Trophoblast cell (in vitro differentiated cells and primary cell): ENCODE data around the gene UQCRQ.
A peak's percentile ranks its signal among the peaks of the same experiment; 100 is the strongest.

Experiments
- DNase-seq, 2 donors: peaks; one replicate each; pipeline ENCODE4 v3.0.0-alpha.2; 2016
- H2AFZ ChIP-seq: 2 replicates; pipeline ENCODE4 v1.6.1; 2013; ENCODE audit warnings: low read length, moderate library complexity, mild to moderate bottlenecking; ENCODE audit not compliant: insufficient read depth, poor library complexity
- H2AK5ac ChIP-seq: 2 replicates; pipeline ENCODE4 v1.6.1; 2013; ENCODE audit warnings: mild to moderate bottlenecking, low read length
- H2BK120ac ChIP-seq: 2 replicates; pipeline ENCODE4 v1.6.1; 2013; ENCODE audit warnings: low read length, mild to moderate bottlenecking, moderate library complexity; ENCODE audit not compliant: insufficient read depth, poor library complexity
- H2BK12ac ChIP-seq: 2 replicates; pipeline ENCODE4 v1.6.1; 2013; ENCODE audit warnings: mild to moderate bottlenecking, low read length, moderate library complexity
- H2BK5ac ChIP-seq: 2 replicates; pipeline ENCODE4 v1.6.1; 2013; ENCODE audit warnings: low read length, low read depth, moderate library complexity, mild to moderate bottlenecking; ENCODE audit not compliant: poor library complexity
- H3K14ac ChIP-seq: 2 replicates; pipeline ENCODE4 v1.6.1; 2013; ENCODE audit warnings: mild to moderate bottlenecking, low read length
- H3K18ac ChIP-seq: 2 replicates; pipeline ENCODE4 v1.6.1; 2013; ENCODE audit warnings: mild to moderate bottlenecking, low read length
- H3K23ac ChIP-seq: 2 replicates; pipeline ENCODE4 v1.6.1; 2013; ENCODE audit warnings: low read length
- H3K27ac ChIP-seq: 2 replicates; pipeline ENCODE4 v1.5.1; 2013; ENCODE audit warnings: low read depth, mild to moderate bottlenecking, inconsistent platforms, low read length, moderate library complexity
- H3K27me3 ChIP-seq: 2 replicates; pipeline ENCODE4 v1.6.1; 2013; ENCODE audit warnings: inconsistent platforms, mild to moderate bottlenecking, low read length, moderate library complexity; ENCODE audit not compliant: insufficient read depth
- H3K36me3 ChIP-seq, 2 experiments: 1 replicate in 1 of 2; 2 replicates in 1 of 2; pipeline ENCODE4 v1.6.1; 2013; ENCODE audit warnings: low read length in 2 of 2, mild to moderate bottlenecking in 2 of 2, moderate library complexity in 1 of 2; ENCODE audit not compliant: insufficient read depth in 2 of 2, control insufficient read depth in 1 of 2
- H3K4ac ChIP-seq: 2 replicates; pipeline ENCODE4 v1.6.1; 2013; ENCODE audit warnings: low read depth, mild to moderate bottlenecking, low read length, moderate library complexity
- H3K4me1 ChIP-seq, 2 experiments: 1 replicate in 1 of 2; 2 replicates in 1 of 2; pipeline ENCODE4 v1.6.1; 2013; ENCODE audit warnings: low read length in 2 of 2, mild to moderate bottlenecking in 2 of 2, moderate library complexity in 1 of 2; ENCODE audit not compliant: insufficient read depth in 2 of 2, control insufficient read depth in 1 of 2
- H3K4me2 ChIP-seq: 2 replicates; pipeline ENCODE4 v1.6.1; 2013; ENCODE audit warnings: inconsistent platforms, mild to moderate bottlenecking, low read length, moderate library complexity
- H3K4me3 ChIP-seq: 2 replicates; pipeline ENCODE4 v1.5.1; 2013; ENCODE audit warnings: mild to moderate bottlenecking, low read depth, low read length, inconsistent platforms
- H3K79me1 ChIP-seq: one replicate; pipeline ENCODE4 v1.6.1; 2013; ENCODE audit warnings: low read length
- H3K79me2 ChIP-seq: 2 replicates; pipeline ENCODE4 v1.6.1; 2013; ENCODE audit warnings: low read length, mild to moderate bottlenecking; ENCODE audit not compliant: control insufficient read depth, insufficient read depth, poor library complexity
- H3K9ac ChIP-seq: 2 replicates; pipeline ENCODE4 v1.6.1; 2013; ENCODE audit warnings: mild to moderate bottlenecking, low read length
- H3K9me3 ChIP-seq: 2 replicates; pipeline ENCODE4 v1.6.1; 2013; ENCODE audit warnings: low read depth, mild to moderate bottlenecking, control low read depth, inconsistent platforms, low read length; ENCODE audit not compliant: insufficient read depth
- H4K12ac ChIP-seq: 2 replicates; pipeline ENCODE4 v1.6.1; 2013; ENCODE audit warnings: low read depth, mild to moderate bottlenecking, low read length, moderate library complexity
- H4K8ac ChIP-seq: 2 replicates; pipeline ENCODE4 v1.6.1; 2013; ENCODE audit warnings: low read depth, mild to moderate bottlenecking, low read length, moderate library complexity
- H4K91ac ChIP-seq: one replicate; pipeline ENCODE4 v1.6.1; 2013; ENCODE audit warnings: low read depth, mild to moderate bottlenecking, low read length, moderate library complexity
- WGBS: extraction: QIAGEN DNeasy Blood & Tissue Kit; methylation state at CpG from one replicate; pipeline ENCODE4 v1.1.7; 2013; ENCODE audit warnings: missing lambda C conversion rate; ENCODE audit not compliant: insufficient read length, insufficient coverage; ENCODE audit errors: extremely low coverage; 5-methylcytosine and 5-hydroxymethylcytosine counted together

Gene UQCRQ

GRCh38 chr5:132837868-132838267 is 28.6 kb upstream of the UQCRQ start:
- Histone ChIP-seq H3K14ac (no peak overlapping the region), H3K27me3 (no peaks in the 10 kb centered on the region), H3K4me3 (no peak overlapping the region), H3K79me1 (no peaks in the 10 kb centered on the region), H2AFZ (peak overlapping the region; percentile 32), H4K91ac (no peak overlapping the region), H3K4ac (no peak overlapping the region), H4K8ac (no peak overlapping the region), H3K18ac (no peak overlapping the region), H3K4me1 (peaks cover 0 to 5% of the 10 kb centered on the region in 2 experiments), H2AK5ac (no peak overlapping the region), H2BK12ac (no peak overlapping the region), H2BK120ac (no peak overlapping the region), H3K36me3 (no peaks in the 10 kb centered on the region), H4K12ac (no peak overlapping the region), H3K4me2 (no peak overlapping the region), H3K23ac (no peak overlapping the region), H3K9ac (no peak overlapping the region), H3K79me2 (no peaks in the 10 kb centered on the region), H3K9me3 (no peaks in the 10 kb centered on the region), H3K27ac (no peak overlapping the region), H2BK5ac (no peak overlapping the region)
- WGBS: no CpG with 5 or more reads among the region's 2 CpGs
- DNase-seq: no peak

DNA sequence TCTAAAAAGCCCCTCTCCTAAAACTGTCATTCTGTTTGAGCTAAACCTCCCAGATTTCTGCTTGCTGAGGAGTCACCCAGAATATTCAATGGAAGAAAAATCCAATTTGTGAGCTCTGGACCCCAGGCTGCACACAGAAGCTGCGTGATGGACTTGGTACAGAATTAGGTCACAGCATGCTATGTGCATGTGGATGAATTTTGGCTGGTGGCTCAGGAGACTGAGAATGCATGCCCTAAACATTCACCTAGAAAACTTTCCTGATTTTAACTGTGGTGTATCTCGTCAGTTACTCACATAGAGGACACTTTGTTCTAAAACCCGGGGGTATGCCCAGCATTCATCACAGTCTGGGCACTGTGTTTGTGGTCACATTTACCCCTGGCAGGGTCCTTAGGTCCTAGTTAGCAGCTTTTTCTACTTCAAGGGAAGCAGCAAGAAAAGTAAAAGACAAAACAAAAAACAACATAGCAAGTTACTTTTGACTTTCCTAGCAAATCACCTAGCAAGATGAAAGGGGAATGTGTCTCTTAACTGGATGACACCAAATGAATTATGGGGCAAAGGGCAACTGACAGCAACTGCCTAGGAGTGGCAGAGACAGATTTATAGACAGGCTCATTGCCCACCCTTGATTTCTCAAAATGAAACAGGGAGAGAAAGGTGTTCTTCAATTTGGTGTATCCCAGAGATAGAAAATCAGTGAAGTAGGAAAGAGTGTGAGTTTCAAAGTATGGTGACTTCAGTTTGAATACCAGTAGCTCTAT is 27.7 kb upstream of the UQCRQ start:
- no peak overlapping the region for H3K27ac ChIP-seq
- no peak overlapping the region for H4K12ac ChIP-seq
- H3K4me3 ChIP-seq: no peak overlapping the region
- no peak overlapping the region for H4K8ac ChIP-seq
- no peak overlapping the region for H2BK12ac ChIP-seq
- no peaks in the 10 kb centered on the region for H3K27me3 ChIP-seq
- no peak overlapping the region for H2BK5ac ChIP-seq
- H3K4ac ChIP-seq: no peak overlapping the region
- H3K18ac ChIP-seq: no peak overlapping the region
- no peak overlapping the region for H2BK120ac ChIP-seq
- no peak for DNase-seq
- no peak overlapping the region for H2AFZ ChIP-seq
- no peak overlapping the region for H3K9ac ChIP-seq
- H3K79me1 ChIP-seq: no peaks in the 10 kb centered on the region
- H3K4me2 ChIP-seq: no peak overlapping the region
- H3K23ac ChIP-seq: no peak overlapping the region
- H3K9me3 ChIP-seq: no peaks in the 10 kb centered on the region
- no peak overlapping the region for H3K14ac ChIP-seq
- no peak overlapping the region for H4K91ac ChIP-seq
- no peaks in the 10 kb centered on the region for H3K36me3 ChIP-seq
- no peaks in the 10 kb centered on the region for H3K79me2 ChIP-seq
- no peak overlapping the region for H2AK5ac ChIP-seq
- H3K4me1 ChIP-seq: peaks cover 0 to 5% of the 10 kb centered on the region in 2 experiments
- no CpG with 5 or more reads among the region's 3 CpGs for WGBS

- H2BK120ac ChIP-seq: no peak overlapping the region
- peak overlapping the region; percentile 33 for H3K27ac ChIP-seq
- no peak overlapping the region for H3K9ac ChIP-seq
- H3K4me1 ChIP-seq: peaks cover 0 to 5% of the 10 kb centered on the region in 2 experiments
- DNase-seq: peak in 1 of 2 donors; percentile 39
- H3K23ac ChIP-seq: no peak overlapping the region
- no peak overlapping the region for H2AFZ ChIP-seq
- H3K4me2 ChIP-seq: peak overlapping the region; percentile 9
- H3K36me3 ChIP-seq: no peaks in the 10 kb centered on the region
- H3K79me2 ChIP-seq: no peaks in the 10 kb centered on the region
- H4K12ac ChIP-seq: no peak overlapping the region
- H3K14ac ChIP-seq: no peak overlapping the region
- WGBS: no CpG with 5 or more reads among the region's 8 CpGs
- no peak overlapping the region for H3K4ac ChIP-seq
- H3K4me3 ChIP-seq: no peak overlapping the region
- no peaks in the 10 kb centered on the region for H3K79me1 ChIP-seq
- no peaks in the 10 kb centered on the region for H3K27me3 ChIP-seq
- no peak overlapping the region for H2AK5ac ChIP-seq
- H4K91ac ChIP-seq: peak overlapping the region; percentile 41
- H3K9me3 ChIP-seq: no peaks in the 10 kb centered on the region
- H2BK5ac ChIP-seq: no peak overlapping the region
- H3K18ac ChIP-seq: no peak overlapping the region
- H2BK12ac ChIP-seq: no peak overlapping the region
- peak overlapping the region; percentile 21 for H4K8ac ChIP-seq
Measured at GRCh38 chr5:132839426-132840301, 26.8 kb upstream of the UQCRQ start.

DNA sequence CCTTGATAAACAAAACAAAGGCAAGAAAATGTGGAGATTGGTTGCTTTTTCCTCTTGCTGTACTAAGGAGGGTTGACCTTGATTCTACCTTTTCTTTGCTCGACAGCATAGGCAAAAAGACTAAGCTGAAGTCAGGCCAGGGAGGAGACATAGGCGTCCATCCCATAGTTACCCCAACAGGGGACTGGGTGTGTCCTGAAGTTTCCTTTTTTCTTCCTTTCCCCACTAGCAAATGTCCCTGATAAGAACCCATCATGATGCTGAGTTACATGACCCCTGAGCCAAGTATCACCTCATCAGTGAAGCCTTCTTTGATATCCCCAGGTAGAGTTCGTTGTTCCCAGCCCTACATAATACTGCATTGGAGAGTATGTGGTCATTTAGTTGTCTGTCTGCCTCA is 26.1 kb upstream of the UQCRQ start:
- no peak overlapping the region for H3K4me2 ChIP-seq
- H2AFZ ChIP-seq: no peak overlapping the region
- no peaks in the 10 kb centered on the region for H3K79me1 ChIP-seq
- H2BK5ac ChIP-seq: no peak overlapping the region
- no peak overlapping the region for H4K91ac ChIP-seq
- no peak overlapping the region for H3K9ac ChIP-seq
- WGBS: no CpG with 5 or more reads among the region's 3 CpGs
- no peaks in the 10 kb centered on the region for H3K9me3 ChIP-seq
- H3K79me2 ChIP-seq: no peaks in the 10 kb centered on the region
- H4K8ac ChIP-seq: no peak overlapping the region
- H4K12ac ChIP-seq: no peak overlapping the region
- no peak overlapping the region for H3K14ac ChIP-seq
- no peak overlapping the region for H3K27ac ChIP-seq
- H3K4ac ChIP-seq: no peak overlapping the region
- H3K4me1 ChIP-seq: peaks cover 0 to 5% of the 10 kb centered on the region in 2 experiments
- no peak overlapping the region for H2BK12ac ChIP-seq
- no peak overlapping the region for H3K23ac ChIP-seq
- H3K27me3 ChIP-seq: no peaks in the 10 kb centered on the region
- H2AK5ac ChIP-seq: no peak overlapping the region
- no peak for DNase-seq
- H3K36me3 ChIP-seq: no peaks in the 10 kb centered on the region
- H3K4me3 ChIP-seq: no peak overlapping the region
- H3K18ac ChIP-seq: no peak overlapping the region
- H2BK120ac ChIP-seq: no peak overlapping the region
